A673 (cell line): ENCODE results near the gene CEP131. TPM values are rescaled to one million over a fixed set of nuclear protein-coding genes. Genes with fewer than 3 reads are reported as not detected.

ENCODE experiments used
- BruUV-seq: library from RNA; stranded (reverse); fragments of 400-500 nt; replicated peaks from 2 replicates; lab custom pipeline; 2021; lab: Mats Ljungman, UMichigan
- CTCF ChIA-PET: fragments of 300-600 bp; sonication (Branson Sonifier 250); formaldehyde crosslinking; loops from one replicate; lab custom pipeline; 2022; ENCODE audit warnings: antibody characterized with exemption; lab: Charles Lee
- POLR2A ChIA-PET: fragments of 300-600 bp; sonication (Branson Sonifier 250); formaldehyde crosslinking; loops from one replicate; lab custom pipeline; 2022; ENCODE audit warnings: antibody characterized with exemption; ENCODE audit not compliant: low non-redundant PET; lab: Charles Lee
- DNase-seq: peaks from one replicate; pipeline ENCODE4 v3.0.0-alpha.2; 2015; ENCODE audit warnings: low spot score
- H3K27ac ChIP-seq: fragments of 200-600 bp; sonication (generic); 2 replicates; pipeline ENCODE4 v1.5.1; 2016; ENCODE audit warnings: mixed run types, low read depth, mild to moderate bottlenecking, mixed read lengths, antibody characterized with exemption, low read length; ENCODE audit not compliant: poor library complexity, severe bottlenecking
- H3K27me3 ChIP-seq: fragments of 200-600 bp; sonication (generic); replicated peaks from 2 replicates; pipeline ENCODE4 v1.6.1; 2017; ENCODE audit warnings: mixed run types, low read depth, mild to moderate bottlenecking, mixed read lengths, antibody characterized with exemption, low read length; ENCODE audit not compliant: insufficient read depth, poor library complexity
- H3K36me3 ChIP-seq: fragments of 200-600 bp; sonication (generic); 2 replicates; pipeline ENCODE4 v1.6.1; 2016; ENCODE audit warnings: mixed run types, mild to moderate bottlenecking, mixed read lengths, antibody characterized with exemption, low read length; ENCODE audit not compliant: insufficient read depth, poor library complexity, severe bottlenecking
- H3K4me1 ChIP-seq: fragments of 200-600 bp; sonication (generic); 2 replicates; pipeline ENCODE4 v1.6.1; 2017; ENCODE audit warnings: mixed run types, mild to moderate bottlenecking, mixed read lengths, antibody characterized with exemption, low read length; ENCODE audit not compliant: insufficient read depth, poor library complexity, severe bottlenecking
- H3K4me3 ChIP-seq: fragments of 200-600 bp; sonication (generic); 2 replicates; pipeline ENCODE4 v1.5.1; 2016; ENCODE audit warnings: low read depth, mixed run types, mild to moderate bottlenecking, mixed read lengths, low read length; ENCODE audit not compliant: poor library complexity, severe bottlenecking
- H3K9me3 ChIP-seq: fragments of 200-600 bp; sonication (generic); 2 replicates; pipeline ENCODE4 v1.6.1; 2016; ENCODE audit warnings: mixed run types, low read depth, mild to moderate bottlenecking, mixed read lengths, antibody characterized with exemption, low read length; ENCODE audit not compliant: poor library complexity, severe bottlenecking
- CTCF ChIP-seq: fragments of 300-800, 200-600 bp; sonication (generic); conservative IDR thresholded peaks from 2 replicates; pipeline ENCODE4 v1.5.1; 2017; ENCODE audit warnings: low read depth, mild to moderate bottlenecking, antibody characterized with exemption, low read length, moderate library complexity, mixed read lengths
- EZH2 ChIP-seq: fragments of 200-600 bp; sonication (generic); IDR thresholded peaks from 2 replicates; pipeline ENCODE4 v1.6.1; 2017; ENCODE audit warnings: borderline replicate concordance, low read depth, mild to moderate bottlenecking, mixed read lengths, antibody characterized with exemption, low read length; ENCODE audit not compliant: poor library complexity, severe bottlenecking
- intact Hi-C: fragments of 100-400 bp; cut with micrococcal nuclease; formaldehyde crosslinking; loops from one replicate; pipeline ENCODE4 v1.10.0; 2022; ENCODE audit not compliant: unreplicated experiment
- total RNA-seq: library from RNA; stranded (reverse); gene quantifications from 2 replicates; pipeline ENCODE4 v1.2.3, GENCODE V29; 2021

CEP131 gene
- total RNA-seq, 1 experiment from 2014 or later = 27.1 TPM

DNA sequence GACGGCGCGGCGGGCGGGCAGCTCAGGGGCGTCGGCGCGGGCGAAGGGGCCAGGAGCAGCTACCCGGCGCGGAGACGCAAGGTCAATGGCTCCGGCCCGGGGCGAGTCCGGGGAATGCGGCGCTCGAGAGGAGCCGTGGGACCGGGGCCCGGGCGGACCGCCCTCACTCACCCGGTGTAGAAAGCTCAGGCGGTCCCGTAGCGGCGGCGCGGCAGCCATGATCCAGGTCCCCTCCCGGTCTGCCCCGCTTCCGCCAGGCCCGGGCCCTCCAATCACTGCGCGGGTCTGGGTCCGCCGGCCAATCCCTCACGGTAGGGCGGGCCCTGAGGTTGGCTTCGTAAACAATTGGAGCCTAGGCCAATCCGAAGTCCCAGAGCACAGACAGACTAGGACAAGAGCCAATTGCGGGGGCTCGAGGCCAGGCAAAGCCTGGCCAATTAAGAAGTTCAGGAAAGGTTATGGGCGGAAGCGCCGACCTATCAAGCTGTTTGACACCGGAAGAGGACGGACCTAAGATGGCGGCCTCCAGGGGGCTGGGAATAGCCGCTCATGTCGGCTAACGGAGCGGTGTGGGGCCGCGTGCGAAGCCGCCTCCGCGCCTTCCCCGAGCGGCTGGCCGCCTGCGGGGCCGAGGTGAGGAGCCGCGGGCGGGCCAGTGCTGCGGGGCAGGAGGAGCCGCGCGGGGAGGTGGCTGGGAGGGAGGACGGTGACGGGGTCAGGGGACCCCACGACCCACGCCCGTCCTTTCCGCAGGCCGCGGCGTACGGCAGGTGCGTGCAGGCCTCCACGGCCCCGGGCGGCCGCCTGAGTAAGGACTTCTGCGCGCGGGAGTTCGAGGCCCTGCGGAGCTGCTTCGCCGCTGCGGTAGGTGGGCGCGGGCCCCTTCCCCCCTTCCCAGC, 16.3 kb upstream of the CEP131 start, which contains the start of the genes NDUFAF8 and TEPSIN:
Gene NDUFAF8, plus strand, starts transcription at position 504 of the 899 bp plus-strand sequence. Its CDS starts 46 bp downstream, at position 550.
Gene TEPSIN, minus strand, starts transcription at position 241 of the 899 bp plus-strand sequence. Its CDS starts 22 bp downstream, at position 219.
- DNase-seq = peak; percentile 99
- Histone ChIP-seq H3K27ac (peak within 1 kb of the TSS; percentile 85), H3K4me1 (peaks cover 7% of the 10 kb centered on the region), H3K4me3 (peak within 1 kb of the TSS; percentile 84), H3K27me3 (no peaks in the 10 kb centered on the region), H3K36me3 (peaks cover 10% of the 10 kb centered on the region), H3K9me3 (no peaks in the 10 kb centered on the region)
- ChIA-PET POLR2A (interaction anchor here (0.6 to 0.7 kb wide), 3 partner anchors 9 to 247 kb away, joined by 3 to 5 read pairs (median 3); no protein-coding TSS in a partner anchor), CTCF (interaction anchor here (0.5 to 1.3 kb wide), 3 partner anchors 16 to 1019 kb away, joined by 3 to 4 read pairs (median 3); partner anchors contain the start of genes CEP131, SGSH and SLC26A11)
- no peak for TF ChIP-seq EZH2
- TF ChIP-seq CTCF = no peak
- intact Hi-C loops = no loop called here
- BruUV-seq = no TSS peak

- no peak for DNase-seq
- Histone ChIP-seq H3K4me3 (peak overlapping the region; percentile 84), H3K36me3 (peaks cover 10% of the 10 kb centered on the region), H3K27me3 (no peaks in the 10 kb centered on the region), H3K27ac (peak overlapping the region; percentile 85), H3K4me1 (peaks cover 7% of the 10 kb centered on the region), H3K9me3 (no peaks in the 10 kb centered on the region)
- intact Hi-C loops = no loop called here
- TF ChIP-seq EZH2 = no peak
- TF ChIP-seq CTCF = no peak
- CTCF ChIA-PET = no interaction called here
- POLR2A ChIA-PET = interaction anchor here (0.6 kb wide), 1 partner anchor 181 kb away, joined by 5 read pairs; no protein-coding TSS in a partner anchor
- no TSS peak for BruUV-seq
Observed at GRCh38 chr17:81238490-81238814, 15.7 kb upstream of the CEP131 start.

GRCh38 chr17:81237591-81238489, 15.1 kb upstream of the CEP131 start:
- peaks cover 10% of the 10 kb centered on the region for H3K36me3 ChIP-seq
- BruUV-seq = TSS peak; percentile 64
- intact Hi-C loops = no loop called here

More at GRCh38 chr17:81237591-81238489, 15.1 kb upstream of the CEP131 start:
- H3K27ac ChIP-seq = peak overlapping the region; percentile 85
- no peak for DNase-seq
- H3K9me3 ChIP-seq = no peaks in the 10 kb centered on the region
- TF ChIP-seq EZH2 (no peak), CTCF (no peak)
- POLR2A ChIA-PET = no interaction called here
- H3K4me1 ChIP-seq = peaks cover 7% of the 10 kb centered on the region
- peak overlapping the region; percentile 84 for H3K4me3 ChIP-seq
- CTCF ChIA-PET = no interaction called here
- H3K27me3 ChIP-seq = no peaks in the 10 kb centered on the region
